ENCODE results near the gene COPS2.
"Not testable (repeated sequence)": the region's sequence is repeated elsewhere in the genome, so short reads cannot be mapped to it uniquely, and the experiment has no call there.

The COPS2 gene

GRCh38 chr15:49155110-49155833 lies at the start of gene COPS2:
TSS of gene COPS2 (minus strand) at chr15:49155599. CDS start at chr15:49155578, 21 bp downstream.
- DNase-seq (ENCODE audit: low spot score), result peak; percentile 92

GRCh38 chr15:49200347-49200746 lies 44.9 kb upstream of the COPS2 start:
- no peak for DNase-seq (ENCODE audit: low spot score)

GRCh38 chr15:49199666-49200065 lies 44.3 kb upstream of the COPS2 start:
- no peak for DNase-seq (ENCODE audit: low spot score)

GRCh38 chr15:49196856-49197255 lies 41.5 kb upstream of the COPS2 start:
- DNase-seq (ENCODE audit: low spot score), result no peak

- no peak for DNase-seq (ENCODE audit: low spot score)
Measured at GRCh38 chr15:49191892-49192291, 36.5 kb upstream of the COPS2 start.

GRCh38 chr15:49190586-49190985 lies 35.2 kb upstream of the COPS2 start:
- no peak for DNase-seq (ENCODE audit: low spot score)

- no peak for DNase-seq (ENCODE audit: low spot score)
Measured at GRCh38 chr15:49189631-49190030, 34.2 kb upstream of the COPS2 start.

GRCh38 chr15:49188933-49189332 lies 33.5 kb upstream of the COPS2 start:
- no peak for DNase-seq (ENCODE audit: low spot score)

GRCh38 chr15:49187549-49188245 lies 32.3 kb upstream of the COPS2 start:
- DNase-seq (ENCODE audit: low spot score), result no peak

- no peak for DNase-seq (ENCODE audit: low spot score)
Measured at GRCh38 chr15:49185473-49185872, 30.1 kb upstream of the COPS2 start.

- not testable (repeated sequence) for DNase-seq (ENCODE audit: low spot score)
Measured at GRCh38 chr15:49183741-49184140, 28.3 kb upstream of the COPS2 start.

GRCh38 chr15:49182128-49182527 lies 26.7 kb upstream of the COPS2 start:
- DNase-seq (ENCODE audit: low spot score), result no peak

- no peak for DNase-seq (ENCODE audit: low spot score)
Measured at GRCh38 chr15:49179433-49180190, 24.2 kb upstream of the COPS2 start.

- DNase-seq (ENCODE audit: low spot score), result no peak
Measured at GRCh38 chr15:49178497-49178896, 23.1 kb upstream of the COPS2 start.

- DNase-seq (ENCODE audit: low spot score), result not testable (repeated sequence)
Measured at GRCh38 chr15:49175582-49176397, 20.4 kb upstream of the COPS2 start.

- no peak for DNase-seq (ENCODE audit: low spot score)
Measured at GRCh38 chr15:49174902-49175301, 19.5 kb upstream of the COPS2 start.

- no peak for DNase-seq (ENCODE audit: low spot score)
Measured at GRCh38 chr15:49171790-49172189, 16.4 kb upstream of the COPS2 start.

GRCh38 chr15:49169880-49170597 lies 14.6 kb upstream of the COPS2 start, which contains the start of gene GALK2:
TSS of gene GALK2 (plus strand) at chr15:49170247. CDS start at chr15:49170323, 76 bp downstream.
- DNase-seq (ENCODE audit: low spot score), result peak; percentile 87

GRCh38 chr15:49168016-49168415 lies 12.6 kb upstream of the COPS2 start:
- DNase-seq (ENCODE audit: low spot score), result peak; percentile 29

GRCh38 chr15:49164865-49165264 lies 9.5 kb upstream of the COPS2 start:
- DNase-seq (ENCODE audit: low spot score), result no peak

- no peak for DNase-seq (ENCODE audit: low spot score)
Measured at GRCh38 chr15:49163678-49164077, 8.3 kb upstream of the COPS2 start.

All from GM03348 (cell line).